Measurements from ENCODE around the gene SQSTM1. TPM values are rescaled to one million over a fixed set of nuclear protein-coding genes. Genes with fewer than 3 reads are reported as not detected.

Gene SQSTM1
- polyA plus RNA-seq, 1 experiment: 366 TPM

DNA sequence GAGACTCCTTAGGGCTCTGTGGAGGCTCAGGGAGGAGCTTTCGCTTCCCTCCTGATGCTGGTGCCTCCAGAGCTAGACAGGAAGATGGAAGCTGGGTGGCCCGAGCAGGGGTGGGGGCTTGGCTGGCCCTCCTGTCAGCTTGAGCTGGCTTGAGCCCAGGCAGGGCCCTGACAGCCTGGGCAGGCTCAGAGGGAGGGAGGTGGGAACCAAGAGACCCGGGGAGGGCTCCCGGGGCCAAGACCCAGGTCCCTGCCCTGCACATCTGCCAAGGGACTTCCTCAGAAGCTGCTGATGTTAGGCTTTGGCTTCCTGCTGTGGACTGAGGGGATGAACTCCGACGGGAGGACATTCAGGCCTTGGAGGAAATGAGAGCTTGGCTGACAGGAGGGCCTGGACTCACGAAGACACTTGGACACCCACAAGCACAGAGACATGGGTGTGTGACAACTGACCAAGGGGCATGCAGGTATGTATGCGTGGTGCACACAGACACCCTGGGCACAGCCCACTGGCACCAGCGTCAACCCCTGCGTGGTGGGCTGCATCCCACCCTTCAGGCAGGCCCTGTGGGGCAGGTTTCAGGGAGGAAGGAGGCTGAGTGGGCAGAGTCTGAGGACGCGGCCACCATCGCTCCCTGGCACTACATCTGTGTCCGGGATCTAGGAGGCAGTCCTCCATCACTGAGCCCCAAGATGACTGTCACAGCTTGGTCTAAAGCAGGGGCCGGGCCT lies 28.7 kb upstream of the SQSTM1 start:
- no peak overlapping the region for H3K27ac ChIP-seq (ENCODE audit: low read depth, low read length)
- POLR2A ChIA-PET: interaction anchor here (0.6 to 1.4 kb wide), 2 partner anchors 28 to 89 kb away, joined by 5 read pairs; partner anchors contain the start of gene SQSTM1
- H3K27me3 ChIP-seq (ENCODE audit: control insufficient read depth, insufficient read depth, low read length): no peaks in the 10 kb centered on the region
- DNase-seq (ENCODE audit: low read depth, low spot score): no peak
- H3K9me3 ChIP-seq (ENCODE audit: control insufficient read depth, insufficient read depth, low read length): no peaks in the 10 kb centered on the region; the same call in 1 of the 2 replicates
- H3K4me3 ChIP-seq (ENCODE audit: low read depth, low read length): no peak overlapping the region
- CTCF ChIA-PET: interaction anchor here (1.2 kb wide), 1 partner anchor 10 kb away, joined by 4 read pairs; no protein-coding TSS in a partner anchor
- TF ChIP-seq, protein P1, sequence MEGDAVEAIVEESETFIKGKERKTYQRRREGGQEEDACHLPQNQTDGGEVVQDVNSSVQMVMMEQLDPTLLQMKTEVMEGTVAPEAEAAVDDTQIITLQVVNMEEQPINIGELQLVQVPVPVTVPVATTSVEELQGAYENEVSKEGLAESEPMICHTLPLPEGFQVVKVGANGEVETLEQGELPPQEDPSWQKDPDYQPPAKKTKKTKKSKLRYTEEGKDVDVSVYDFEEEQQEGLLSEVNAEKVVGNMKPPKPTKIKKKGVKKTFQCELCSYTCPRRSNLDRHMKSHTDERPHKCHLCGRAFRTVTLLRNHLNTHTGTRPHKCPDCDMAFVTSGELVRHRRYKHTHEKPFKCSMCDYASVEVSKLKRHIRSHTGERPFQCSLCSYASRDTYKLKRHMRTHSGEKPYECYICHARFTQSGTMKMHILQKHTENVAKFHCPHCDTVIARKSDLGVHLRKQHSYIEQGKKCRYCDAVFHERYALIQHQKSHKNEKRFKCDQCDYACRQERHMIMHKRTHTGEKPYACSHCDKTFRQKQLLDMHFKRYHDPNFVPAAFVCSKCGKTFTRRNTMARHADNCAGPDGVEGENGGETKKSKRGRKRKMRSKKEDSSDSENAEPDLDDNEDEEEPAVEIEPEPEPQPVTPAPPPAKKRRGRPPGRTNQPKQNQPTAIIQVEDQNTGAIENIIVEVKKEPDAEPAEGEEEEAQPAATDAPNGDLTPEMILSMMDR (IDR thresholded peaks at IDR 0.05; ENCODE audit: low read depth, low read length): no peak

DNA sequence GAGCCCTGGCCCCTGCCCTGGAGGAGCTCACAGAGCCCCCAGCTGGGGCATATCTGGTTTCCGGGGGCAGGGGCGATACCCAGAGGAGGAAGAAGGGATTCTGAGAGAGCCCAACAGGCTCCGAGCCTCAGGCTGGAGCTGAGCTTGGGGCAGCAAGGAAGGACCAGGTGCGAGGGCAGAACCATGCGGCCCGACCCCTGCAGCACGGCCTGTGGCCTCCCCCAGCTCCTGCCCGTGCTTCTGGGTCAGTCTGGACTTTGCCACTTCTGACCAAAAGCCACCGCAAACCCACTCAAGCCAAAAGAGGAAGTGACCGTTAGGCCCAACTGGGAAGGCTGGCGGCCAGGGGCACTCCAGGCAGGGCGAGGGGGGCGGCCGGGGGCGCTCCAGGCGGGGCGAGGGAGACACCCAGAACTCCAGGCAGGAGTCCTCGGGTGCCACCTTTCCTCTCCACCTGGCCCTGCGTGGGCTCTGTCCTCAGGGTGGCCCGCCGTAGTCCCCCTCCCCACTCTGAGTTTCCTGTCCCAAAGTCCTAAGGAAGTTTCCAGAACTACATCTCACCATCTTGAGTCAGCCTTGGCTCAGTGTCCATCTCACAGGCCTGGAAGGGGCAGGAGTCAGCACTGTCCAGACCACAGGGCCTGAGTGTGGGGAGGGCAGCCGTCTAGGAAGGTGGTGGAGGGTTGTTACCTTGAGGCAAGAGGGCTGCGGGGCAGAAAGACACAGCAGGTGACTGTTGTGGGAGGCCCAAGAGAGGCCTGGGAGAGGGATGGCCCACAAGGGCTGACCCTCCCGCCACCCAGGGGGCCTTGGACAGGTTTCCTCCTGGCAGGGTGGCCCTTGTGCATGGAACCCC lies 27.9 kb upstream of the SQSTM1 start:
- no peak for DNase-seq (ENCODE audit: low read depth, low spot score)
- CTCF ChIA-PET: interaction anchor here (1.2 kb wide), 1 partner anchor 9 kb away, joined by 4 read pairs; no protein-coding TSS in a partner anchor

DNA sequence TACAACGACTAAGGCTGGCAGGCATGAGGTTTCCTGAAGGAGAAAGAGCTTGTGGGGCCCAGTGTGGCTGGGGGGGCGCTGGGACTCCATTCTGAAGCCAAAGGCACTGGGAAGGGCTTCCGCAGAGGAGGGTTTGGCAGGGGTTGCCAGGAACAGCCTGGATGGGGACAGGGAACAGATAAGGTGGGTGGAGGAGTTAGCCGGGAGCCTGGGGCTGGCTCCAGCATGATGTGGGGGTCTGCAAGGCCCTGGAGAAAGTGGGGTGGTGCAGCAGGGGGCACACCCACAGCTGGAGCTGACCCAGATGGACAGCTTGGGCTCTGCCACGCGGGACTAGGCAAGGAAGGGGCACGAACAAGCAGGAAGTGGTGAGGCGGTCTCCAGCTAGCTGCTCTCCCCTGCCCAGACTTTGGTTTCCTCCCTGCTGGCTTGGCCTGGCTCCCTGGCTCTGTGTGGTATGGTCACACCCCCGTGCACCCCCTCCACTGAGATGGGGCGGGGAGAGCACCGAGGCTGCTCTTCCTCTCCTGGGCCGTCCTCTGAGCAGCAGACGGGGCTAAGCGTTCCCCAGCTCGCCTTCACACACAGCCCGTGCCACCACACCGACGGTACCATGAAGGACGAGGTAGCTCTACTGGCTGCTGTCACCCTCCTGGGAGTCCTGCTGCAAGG lies 27.1 kb upstream of the SQSTM1 start, which contains the start of gene LTC4S:
LTC4S (plus strand) TSS at position 519 of the 672 bp plus-strand sequence; CDS start at position 614, 95 bp downstream.
- H3K9me3 ChIP-seq (ENCODE audit: control insufficient read depth, insufficient read depth, low read length): no peaks in the 10 kb centered on the region; the same call in 1 of the 2 replicates
- CTCF ChIA-PET: interaction anchor here (1.9 kb wide), 1 partner anchor 31 kb away, joined by 4 read pairs; no protein-coding TSS in a partner anchor
- POLR2A ChIA-PET: interaction anchor here (1.2 to 1.7 kb wide), 3 partner anchors 11 to 170 kb away, joined by 3 to 6 read pairs (median 5); partner anchors contain the start of gene HNRNPH1
- no peak for DNase-seq (ENCODE audit: low read depth, low spot score)
- TF ChIP-seq, protein P1 (IDR thresholded peaks at IDR 0.05; ENCODE audit: low read depth, low read length): no peak
- H3K4me3 ChIP-seq (ENCODE audit: low read depth, low read length): peak within 1 kb of the TSS; percentile 15; the same call in 1 of the 2 replicates
- no peaks in the 10 kb centered on the region for H3K27me3 ChIP-seq (ENCODE audit: control insufficient read depth, insufficient read depth, low read length)
- H3K27ac ChIP-seq (ENCODE audit: low read depth, low read length): no peak within 1 kb of the TSS

More for the DNA sequence above, 27.9 kb upstream of the SQSTM1 start:
- TF ChIP-seq, protein P1 (IDR thresholded peaks at IDR 0.05; ENCODE audit: low read depth, low read length): no peak
- Histone ChIP-seq H3K27ac (ENCODE audit: low read depth, low read length) (no peak overlapping the region), H3K9me3 (ENCODE audit: control insufficient read depth, insufficient read depth, low read length) (no peaks in the 10 kb centered on the region; the same call in 1 of the 2 replicates), H3K4me3 (ENCODE audit: low read depth, low read length) (no peak overlapping the region), H3K27me3 (ENCODE audit: control insufficient read depth, insufficient read depth, low read length) (no peaks in the 10 kb centered on the region)
- POLR2A ChIA-PET: interaction anchor here (0.6 to 1.7 kb wide), 3 partner anchors 10 to 89 kb away, joined by 5 to 6 read pairs (median 5); partner anchors contain the start of gene SQSTM1

DNA sequence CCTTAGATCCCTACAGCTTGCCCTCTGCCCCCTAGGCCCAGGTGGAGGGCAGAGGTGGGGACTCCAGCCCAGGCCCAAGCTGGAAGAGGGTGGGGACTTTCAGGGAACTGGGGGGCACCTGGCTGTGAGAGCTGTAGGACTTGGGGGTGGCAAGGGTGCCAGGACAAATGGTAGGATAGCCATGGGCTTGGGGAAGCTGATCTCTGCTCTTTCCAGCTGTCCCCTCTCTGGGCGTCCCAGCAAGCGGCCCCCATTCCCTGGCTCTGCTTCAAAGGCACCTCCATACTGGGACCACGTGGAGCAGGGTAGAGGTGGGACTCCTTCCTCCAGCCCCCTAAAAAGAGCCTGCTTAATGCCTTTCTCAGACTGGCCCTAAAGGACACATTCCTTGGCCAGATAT lies 26.5 kb upstream of the SQSTM1 start:
- DNase-seq (ENCODE audit: low read depth, low spot score): no peak
- H3K27me3 ChIP-seq (ENCODE audit: control insufficient read depth, insufficient read depth, low read length): no peaks in the 10 kb centered on the region
- H3K4me3 ChIP-seq (ENCODE audit: low read depth, low read length): no peak overlapping the region
- ChIA-PET POLR2A (interaction anchor here (1.2 to 1.7 kb wide), 3 partner anchors 11 to 171 kb away, joined by 3 to 6 read pairs (median 5); partner anchors contain the start of gene HNRNPH1), CTCF (interaction anchor here (1.7 to 1.9 kb wide), 2 partner anchors 26 to 31 kb away, joined by 4 to 5 read pairs; no protein-coding TSS in a partner anchor)
- TF ChIP-seq, protein P1 (IDR thresholded peaks at IDR 0.05; ENCODE audit: low read depth, low read length): no peak
- no peak overlapping the region for H3K27ac ChIP-seq (ENCODE audit: low read depth, low read length)
- H3K9me3 ChIP-seq (ENCODE audit: control insufficient read depth, insufficient read depth, low read length): no peaks in the 10 kb centered on the region; the same call in 1 of the 2 replicates
